HCT116 (cell line): ENCODE measurements around the gene OR2T33. TPM values are rescaled to one million over a fixed set of nuclear protein-coding genes. Genes with fewer than 3 reads are reported as not detected.

Experiments used
- ATAC-seq: fragments of 200-7000 bp; cut with Tn5 transposase; 2 replicates; pipeline ENCODE4 v1.9.1; 2020; ENCODE audit warnings: mild to moderate bottlenecking, moderate library complexity
- BruUV-seq: library from RNA; stranded (reverse); fragments of 400-500 nt; replicated peaks from 2 replicates; lab custom pipeline; 2021; lab: Mats Ljungman, UMichigan
- CTCF ChIA-PET: fragments of 300-600 bp; sonication (Branson Sonifier 250); formaldehyde crosslinking; loops from one replicate; lab custom pipeline; 2021; ENCODE audit warnings: antibody characterized with exemption; lab: Charles Lee
- POLR2A ChIA-PET: fragments of 300-600, 350-600 bp; sonication (Branson Sonifier 250); formaldehyde crosslinking; loops from one replicate; lab custom pipeline; 2021; ENCODE audit warnings: antibody characterized with exemption; lab: Charles Lee
- RAD21 ChIA-PET, 2 experiments: fragments of 300-600 bp; sonication (Branson Sonifier 250); formaldehyde crosslinking; loops; one replicate each; lab custom pipeline; 2023; ENCODE audit warnings: low total read pairs in 2 of 2; ENCODE audit not compliant: uncharacterized antibody in 2 of 2, unreplicated experiment in 2 of 2, low non-redundant PET in 1 of 2; lab: Charles Lee
- DNase-seq: peaks from one replicate; pipeline ENCODE4 v3.0.0-alpha.2; 2010; ENCODE audit warnings: low read depth, low spot score
- H2AFZ ChIP-seq: fragments of 200-600 bp; shearing (Covaris generic), sonication (generic); 2 replicates; pipeline ENCODE4 v1.6.1; 2017; ENCODE audit warnings: low read depth, mixed run types, mixed read lengths, antibody characterized with exemption, low read length; ENCODE audit not compliant: poor library complexity, severe bottlenecking
- H3K27ac ChIP-seq: 2 replicates; pipeline ENCODE4 v1.5.1; 2012; ENCODE audit warnings: low read depth, low read length
- H3K27me3 ChIP-seq: fragments of 200-600 bp; sonication (generic); 2 replicates; pipeline ENCODE4 v1.6.1; 2016; ENCODE audit warnings: mixed run types, low read length, mixed read lengths; ENCODE audit not compliant: insufficient read depth
- H3K36me3 ChIP-seq, 2 experiments: fragments of 200-500 bp in 1 of 2; fragments of 200-600 bp in 1 of 2; sonication (Bioruptor generic) in 1 of 2; sonication (generic) in 1 of 2; 2 replicates each; pipeline versions ENCODE4 v1.5.1 to v1.6.1; 2014 to 2016; ENCODE audit warnings: low read length in 2 of 2, inconsistent platforms in 1 of 2, mixed read lengths in 1 of 2, mixed run types in 1 of 2; ENCODE audit not compliant: insufficient read depth in 2 of 2, control insufficient read depth in 1 of 2
- H3K4me1 ChIP-seq, 2 experiments: fragments of 200-600 bp in 1 of 2; sonication (generic) in 1 of 2; 2 replicates each; pipeline versions ENCODE4 v1.5.1 to v1.6.1; 2012 to 2017; ENCODE audit warnings: low read length in 2 of 2, inconsistent platforms in 1 of 2, mild to moderate bottlenecking in 1 of 2, mixed read lengths in 1 of 2, mixed run types in 1 of 2, moderate library complexity in 1 of 2; ENCODE audit not compliant: insufficient read depth in 2 of 2, control insufficient read depth in 1 of 2
- H3K4me2 ChIP-seq: fragments of 200-600 bp; sonication (generic); 2 replicates; pipeline ENCODE4 v1.6.1; 2017; ENCODE audit warnings: mixed run types, low read length, mixed read lengths
- H3K4me3 ChIP-seq, 2 experiments: fragments of 200-600 bp in 1 of 2; sonication (generic) in 1 of 2; replicated peaks in 1 of 2; 2 replicates each; pipeline ENCODE4 v1.5.1; 2011 to 2016; ENCODE audit warnings: low read length in 2 of 2, control low read depth in 1 of 2, low read depth in 1 of 2, mild to moderate bottlenecking in 1 of 2, mixed read lengths in 1 of 2, mixed run types in 1 of 2
- H3K79me2 ChIP-seq: fragments of 200-600 bp; sonication (generic); 2 replicates; pipeline ENCODE4 v1.6.1; 2017; ENCODE audit warnings: mild to moderate bottlenecking, mixed run types, low read length, moderate library complexity, mixed read lengths; ENCODE audit not compliant: insufficient read depth
- H3K9ac ChIP-seq: fragments of 200-600 bp; sonication (generic); 2 replicates; pipeline ENCODE4 v1.6.1; 2016; ENCODE audit warnings: low read length, mixed read lengths
- H3K9me2 ChIP-seq: fragments of 200-600 bp; sonication (generic), shearing (Covaris generic); 2 replicates; pipeline ENCODE4 v1.6.1; 2017; ENCODE audit warnings: mixed run types, mild to moderate bottlenecking, moderate library complexity; ENCODE audit not compliant: insufficient read depth
- H3K9me3 ChIP-seq, 2 experiments: fragments of 200-500 bp in 1 of 2; fragments of 200-600 bp in 1 of 2; sonication (Bioruptor generic) in 1 of 2; sonication (generic) in 1 of 2; 2 replicates each; pipeline ENCODE4 v1.6.1; 2014 to 2017; ENCODE audit warnings: low read length in 2 of 2, mixed read lengths in 2 of 2, inconsistent platforms in 1 of 2, low read depth in 1 of 2, mild to moderate bottlenecking in 1 of 2, mixed run types in 1 of 2, moderate library complexity in 1 of 2; ENCODE audit not compliant: control insufficient read depth in 1 of 2, insufficient read depth in 1 of 2
- H4K20me1 ChIP-seq: fragments of 200-600 bp; sonication (generic), shearing (Covaris generic); 2 replicates; pipeline ENCODE4 v1.6.1; 2017; ENCODE audit warnings: mixed run types, mild to moderate bottlenecking, moderate library complexity; ENCODE audit not compliant: insufficient read depth
- CBX3 ChIP-seq: IDR thresholded peaks from 2 replicates; pipeline ENCODE4 v1.6.1; 2012; ENCODE audit warnings: low read depth
- CEBPB ChIP-seq: IDR thresholded peaks from 2 replicates; pipeline ENCODE4 v1.6.1; 2012; ENCODE audit warnings: low read depth
- ELF1 ChIP-seq: IDR thresholded peaks from 2 replicates; pipeline ENCODE4 v1.6.1; 2012; ENCODE audit warnings: low read depth, borderline replicate concordance
- EZH2 ChIP-seq: fragments of 200-600 bp; sonication (generic); IDR thresholded peaks from 2 replicates; pipeline ENCODE4 v1.6.1; 2017; ENCODE audit warnings: antibody characterized with exemption, mixed run types
- EZH2phosphoT487 ChIP-seq: fragments of 200-600 bp; IDR thresholded peaks from 2 replicates; pipeline ENCODE4 v1.6.1; 2018; ENCODE audit warnings: antibody characterized with exemption, borderline replicate concordance
- FOSL1 ChIP-seq: IDR thresholded peaks from 2 replicates; pipeline ENCODE4 v1.6.1; 2012; ENCODE audit warnings: low read depth
- JUND ChIP-seq: IDR thresholded peaks from 2 replicates; pipeline ENCODE4 v1.6.1; 2012
- POLR2A ChIP-seq: IDR thresholded peaks from 2 replicates; pipeline ENCODE4 v1.7.0; 2011; ENCODE audit warnings: borderline replicate concordance; ENCODE audit not compliant: insufficient read depth, insufficient read length; ENCODE audit errors: extremely low read depth
- POLR2AphosphoS5 ChIP-seq: IDR thresholded peaks from 2 replicates; pipeline ENCODE4 v1.6.1; 2011; ENCODE audit warnings: mild to moderate bottlenecking, low read depth, low read length, moderate library complexity
- SIN3A ChIP-seq: IDR thresholded peaks from 2 replicates; pipeline ENCODE4 v1.6.1; 2012; ENCODE audit warnings: low read depth
- SP1 ChIP-seq: IDR thresholded peaks from 2 replicates; pipeline ENCODE4 v1.6.1; 2012; ENCODE audit warnings: low read depth
- SRF ChIP-seq: IDR thresholded peaks from 2 replicates; pipeline ENCODE4 v1.6.1; 2012; ENCODE audit warnings: low read depth
- YY1 ChIP-seq: IDR thresholded peaks from 2 replicates; pipeline ENCODE4 v1.6.1; 2011; ENCODE audit warnings: low read length, low read depth, moderate library complexity, mild to moderate bottlenecking; ENCODE audit not compliant: insufficient replicate concordance; ENCODE audit errors: extremely low read depth
- ZBTB33 ChIP-seq: IDR thresholded peaks from 2 replicates; pipeline ENCODE4 v1.6.1; 2011; ENCODE audit warnings: mild to moderate bottlenecking, low read length, moderate library complexity; ENCODE audit not compliant: insufficient replicate concordance; ENCODE audit errors: extremely low read depth
- ZNF274 ChIP-seq: fragments of 200-500 bp; sonication (Bioruptor generic); IDR thresholded peaks from 2 replicates; pipeline ENCODE4 v1.6.1; 2014; ENCODE audit warnings: mild to moderate bottlenecking, low read depth, low read length, inconsistent platforms
- intact Hi-C: fragments of 100-400 bp; cut with micrococcal nuclease; formaldehyde crosslinking; loops from 2 replicates; pipeline ENCODE4 v1.10.0; 2022
- total RNA-seq: library from RNA; stranded (reverse); gene quantifications from one replicate; pipeline ENCODE4 v1.2.1, GENCODE V29; 2021; ENCODE audit not compliant: unreplicated experiment
- TF ChIP-seq, protein P1 (sequence below), 3 experiments: fragments of 200-600 bp in 1 of 3; sonication (generic) in 1 of 3; IDR thresholded peaks in 2 of 3; conservative IDR thresholded peaks in 1 of 3; 2 replicates each; pipeline ENCODE4 v1.5.1; 2012 to 2017; ENCODE audit warnings: low read depth in 2 of 3, low read length in 2 of 3, antibody characterized with exemption in 1 of 3, borderline replicate concordance in 1 of 3, control low read depth in 1 of 3, mild to moderate bottlenecking in 1 of 3, mixed read lengths in 1 of 3, mixed run types in 1 of 3, moderate library complexity in 1 of 3; ENCODE audit not compliant: insufficient read depth in 1 of 3
- TF ChIP-seq, protein P2 (sequence below): IDR thresholded peaks from 2 replicates; pipeline ENCODE4 v1.6.1; 2012
- TF ChIP-seq, protein P3 (sequence below): IDR thresholded peaks from 2 replicates; pipeline ENCODE4 v1.6.1; 2012
- TF ChIP-seq, protein P4 (sequence below): IDR thresholded peaks from 2 replicates; pipeline ENCODE4 v1.6.1; 2012; ENCODE audit warnings: low read depth

OR2T33 gene
- total RNA-seq, 1 experiment from 2014 or later: not detected

GRCh38 chr1:248231117-248231516 lies 46.7 kb downstream of the OR2T33 start, which contains the start of gene OR2M4:
TSS of gene OR2M4 (plus strand) at chr1:248231417. CDS start at chr1:248238929, 7,512 bp downstream.
- Histone ChIP-seq H3K4me3 (no peak within 1 kb of the TSS), H3K79me2 (no peaks in the 10 kb centered on the region), H4K20me1 (no peaks in the 10 kb centered on the region), H3K27ac (no peak within 1 kb of the TSS), H3K9me3 (peaks cover 0 to 18% of the 10 kb centered on the region in 2 experiments; a peak in 2 of 4 replicates), H3K9me2 (no peaks in the 10 kb centered on the region), H3K36me3 (no peaks in the 10 kb centered on the region), H3K9ac (no peak within 1 kb of the TSS), H3K4me1 (no peaks in the 10 kb centered on the region), H2AFZ (no peak within 1 kb of the TSS), H3K27me3 (no peaks in the 10 kb centered on the region), H3K4me2 (no peak within 1 kb of the TSS)
- intact Hi-C loops: no loop called here
- no TSS peak for BruUV-seq
- POLR2A ChIA-PET: no interaction called here
- RAD21 ChIA-PET: no interaction called here
- no peak for DNase-seq
- no peak for ATAC-seq
- TF ChIP-seq ELF1 (no peak), CBX3 (no peak), FOSL1 (no peak), SP1 (no peak), JUND (no peak), SRF (no peak), POLR2A (no peak), CEBPB (no peak), EZH2 (no peak), POLR2AphosphoS5 (no peak), EZH2phosphoT487 (no peak), ZBTB33 (no peak), ZNF274 (no peak), SIN3A (no peak), YY1 (no peak)
- TF ChIP-seq, protein P1, sequence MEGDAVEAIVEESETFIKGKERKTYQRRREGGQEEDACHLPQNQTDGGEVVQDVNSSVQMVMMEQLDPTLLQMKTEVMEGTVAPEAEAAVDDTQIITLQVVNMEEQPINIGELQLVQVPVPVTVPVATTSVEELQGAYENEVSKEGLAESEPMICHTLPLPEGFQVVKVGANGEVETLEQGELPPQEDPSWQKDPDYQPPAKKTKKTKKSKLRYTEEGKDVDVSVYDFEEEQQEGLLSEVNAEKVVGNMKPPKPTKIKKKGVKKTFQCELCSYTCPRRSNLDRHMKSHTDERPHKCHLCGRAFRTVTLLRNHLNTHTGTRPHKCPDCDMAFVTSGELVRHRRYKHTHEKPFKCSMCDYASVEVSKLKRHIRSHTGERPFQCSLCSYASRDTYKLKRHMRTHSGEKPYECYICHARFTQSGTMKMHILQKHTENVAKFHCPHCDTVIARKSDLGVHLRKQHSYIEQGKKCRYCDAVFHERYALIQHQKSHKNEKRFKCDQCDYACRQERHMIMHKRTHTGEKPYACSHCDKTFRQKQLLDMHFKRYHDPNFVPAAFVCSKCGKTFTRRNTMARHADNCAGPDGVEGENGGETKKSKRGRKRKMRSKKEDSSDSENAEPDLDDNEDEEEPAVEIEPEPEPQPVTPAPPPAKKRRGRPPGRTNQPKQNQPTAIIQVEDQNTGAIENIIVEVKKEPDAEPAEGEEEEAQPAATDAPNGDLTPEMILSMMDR (IDR thresholded peaks at IDR 0.05 in 2 of 3, conservative IDR thresholded peaks at IDR 0.05 in 1 of 3; ENCODE audit: borderline replicate concordance in 1 of 3, insufficient read depth in 1 of 3, low read depth in 2 of 3, low read length in 2 of 3): no peak
- TF ChIP-seq, protein P2, sequence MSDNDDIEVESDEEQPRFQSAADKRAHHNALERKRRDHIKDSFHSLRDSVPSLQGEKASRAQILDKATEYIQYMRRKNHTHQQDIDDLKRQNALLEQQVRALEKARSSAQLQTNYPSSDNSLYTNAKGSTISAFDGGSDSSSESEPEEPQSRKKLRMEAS: no peak
- TF ChIP-seq, protein P3, sequence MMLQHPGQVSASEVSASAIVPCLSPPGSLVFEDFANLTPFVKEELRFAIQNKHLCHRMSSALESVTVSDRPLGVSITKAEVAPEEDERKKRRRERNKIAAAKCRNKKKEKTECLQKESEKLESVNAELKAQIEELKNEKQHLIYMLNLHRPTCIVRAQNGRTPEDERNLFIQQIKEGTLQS: no peak
- TF ChIP-seq, protein P4, sequence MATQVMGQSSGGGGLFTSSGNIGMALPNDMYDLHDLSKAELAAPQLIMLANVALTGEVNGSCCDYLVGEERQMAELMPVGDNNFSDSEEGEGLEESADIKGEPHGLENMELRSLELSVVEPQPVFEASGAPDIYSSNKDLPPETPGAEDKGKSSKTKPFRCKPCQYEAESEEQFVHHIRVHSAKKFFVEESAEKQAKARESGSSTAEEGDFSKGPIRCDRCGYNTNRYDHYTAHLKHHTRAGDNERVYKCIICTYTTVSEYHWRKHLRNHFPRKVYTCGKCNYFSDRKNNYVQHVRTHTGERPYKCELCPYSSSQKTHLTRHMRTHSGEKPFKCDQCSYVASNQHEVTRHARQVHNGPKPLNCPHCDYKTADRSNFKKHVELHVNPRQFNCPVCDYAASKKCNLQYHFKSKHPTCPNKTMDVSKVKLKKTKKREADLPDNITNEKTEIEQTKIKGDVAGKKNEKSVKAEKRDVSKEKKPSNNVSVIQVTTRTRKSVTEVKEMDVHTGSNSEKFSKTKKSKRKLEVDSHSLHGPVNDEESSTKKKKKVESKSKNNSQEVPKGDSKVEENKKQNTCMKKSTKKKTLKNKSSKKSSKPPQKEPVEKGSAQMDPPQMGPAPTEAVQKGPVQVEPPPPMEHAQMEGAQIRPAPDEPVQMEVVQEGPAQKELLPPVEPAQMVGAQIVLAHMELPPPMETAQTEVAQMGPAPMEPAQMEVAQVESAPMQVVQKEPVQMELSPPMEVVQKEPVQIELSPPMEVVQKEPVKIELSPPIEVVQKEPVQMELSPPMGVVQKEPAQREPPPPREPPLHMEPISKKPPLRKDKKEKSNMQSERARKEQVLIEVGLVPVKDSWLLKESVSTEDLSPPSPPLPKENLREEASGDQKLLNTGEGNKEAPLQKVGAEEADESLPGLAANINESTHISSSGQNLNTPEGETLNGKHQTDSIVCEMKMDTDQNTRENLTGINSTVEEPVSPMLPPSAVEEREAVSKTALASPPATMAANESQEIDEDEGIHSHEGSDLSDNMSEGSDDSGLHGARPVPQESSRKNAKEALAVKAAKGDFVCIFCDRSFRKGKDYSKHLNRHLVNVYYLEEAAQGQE: no peak
- CTCF ChIA-PET: no interaction called here
